ENCODE results near the gene SIGLEC15.

DNA sequence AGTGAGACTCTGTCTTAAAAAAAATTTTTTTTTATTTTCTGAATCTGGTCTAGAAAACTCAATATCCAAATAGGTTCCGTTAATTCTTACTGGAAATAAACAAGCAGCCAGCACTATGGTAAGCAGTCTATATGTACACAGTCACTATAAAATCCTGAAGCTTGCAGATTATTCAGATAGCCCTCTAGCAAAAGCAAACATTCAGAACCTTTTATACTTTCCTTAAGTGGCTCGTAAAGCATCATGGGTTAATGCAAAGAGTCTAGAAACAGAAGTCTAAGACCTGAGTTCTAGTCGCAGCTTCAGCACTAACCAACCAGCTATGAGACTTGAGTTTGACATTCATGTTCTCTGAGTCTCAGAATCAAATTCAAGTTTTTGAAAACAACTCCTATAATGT, 51.9 kb downstream of the SIGLEC15 start:
- TF ChIP-seq POLR2A (IDR thresholded peaks at IDR 0.05): no peak
- no peak for TF ChIP-seq EP300 (IDR thresholded peaks at IDR 0.05)
